HepG2 (cell line): ENCODE data around the gene CAND2. TPM values are rescaled to one million over a fixed set of nuclear protein-coding genes. Genes with fewer than 3 reads are reported as not detected.

Source experiments
- JUND ChIP-seq: sonication (generic); formaldehyde crosslinking; IDR thresholded peaks from 2 replicates; pipeline ENCODE4 v1.8.0; 2022; ENCODE audit warnings: mild to moderate bottlenecking, missing genetic modification reagents
- MAFG ChIP-seq: sonication (generic); formaldehyde crosslinking; IDR thresholded peaks from 2 replicates; pipeline ENCODE4 v1.5.1; 2020; ENCODE audit warnings: mild to moderate bottlenecking, missing genetic modification reagents
- RAD21 ChIP-seq: fragments of 450-650 bp; formaldehyde crosslinking; IDR thresholded peaks from 2 replicates; pipeline ENCODE4 v1.5.0; 2020; ENCODE audit warnings: mild to moderate bottlenecking
- REXO4 ChIP-seq: sonication (generic); formaldehyde crosslinking; IDR thresholded peaks from 2 replicates; pipeline ENCODE4 v1.8.0; 2022; ENCODE audit warnings: missing genetic modification reagents, mild to moderate bottlenecking, borderline replicate concordance
- SIX1 ChIP-seq: sonication (generic); formaldehyde crosslinking; IDR thresholded peaks from 2 replicates; pipeline ENCODE4 v1.4.0; 2020; ENCODE audit warnings: missing genetic modification reagents, borderline replicate concordance
- SMAD3 ChIP-seq: sonication (generic); formaldehyde crosslinking; IDR thresholded peaks from 2 replicates; pipeline ENCODE4 v1.4.0; 2020; ENCODE audit warnings: missing genetic modification reagents
- WIZ ChIP-seq: sonication (generic); formaldehyde crosslinking; IDR thresholded peaks from 2 replicates; pipeline ENCODE4 v1.5.1; 2020; ENCODE audit warnings: mild to moderate bottlenecking, missing genetic modification reagents
- XRCC5 ChIP-seq: fragments of 200-400 bp; formaldehyde crosslinking; optimal IDR thresholded peaks from 2 replicates; pipeline ENCODE3; 2017; ENCODE audit warnings: mild to moderate bottlenecking, low read length
- ZNF136 ChIP-seq: sonication (generic); formaldehyde crosslinking; IDR thresholded peaks from 2 replicates; pipeline ENCODE4 v1.8.1; 2022; ENCODE audit warnings: low read depth, mild to moderate bottlenecking, moderate library complexity, missing genetic modification reagents
- ZNF337 ChIP-seq: sonication (generic); formaldehyde crosslinking; IDR thresholded peaks from 2 replicates; pipeline ENCODE4 v1.5.1; 2020; ENCODE audit warnings: missing genetic modification reagents, low read depth, mild to moderate bottlenecking, borderline replicate concordance
- ZNF430 ChIP-seq: sonication (generic); formaldehyde crosslinking; IDR thresholded peaks from 2 replicates; pipeline ENCODE4 v1.9.0; 2021; ENCODE audit warnings: mild to moderate bottlenecking, missing genetic modification reagents
- ZNF431 ChIP-seq: sonication (generic); formaldehyde crosslinking; IDR thresholded peaks from 2 replicates; pipeline ENCODE4 v1.9.0; 2022; ENCODE audit warnings: missing genetic modification reagents, low read depth, mild to moderate bottlenecking, borderline replicate concordance
- ZNF556 ChIP-seq: sonication (generic); formaldehyde crosslinking; IDR thresholded peaks from 2 replicates; pipeline ENCODE4 v1.4.0; 2020; ENCODE audit warnings: mild to moderate bottlenecking, missing genetic modification reagents, borderline replicate concordance
- ZNF572 ChIP-seq: sonication (generic); formaldehyde crosslinking; IDR thresholded peaks from 2 replicates; pipeline ENCODE4 v1.5.1; 2020; ENCODE audit warnings: mild to moderate bottlenecking, missing genetic modification reagents
- ZNF709 ChIP-seq: sonication (generic); formaldehyde crosslinking; IDR thresholded peaks from 2 replicates; pipeline ENCODE4 v1.5.0; 2020; ENCODE audit warnings: mild to moderate bottlenecking, missing genetic modification reagents
- ZNF747 ChIP-seq: sonication (generic); formaldehyde crosslinking; IDR thresholded peaks from 2 replicates; pipeline ENCODE4 v1.8.1; 2023; ENCODE audit warnings: missing genetic modification reagents, mild to moderate bottlenecking, borderline replicate concordance
- ZNF788 ChIP-seq: sonication (generic); formaldehyde crosslinking; IDR thresholded peaks from 2 replicates; pipeline ENCODE4 v1.5.0; 2020; ENCODE audit warnings: mild to moderate bottlenecking, missing genetic modification reagents, borderline replicate concordance
- ZSCAN21 ChIP-seq: sonication (generic); formaldehyde crosslinking; IDR thresholded peaks from 2 replicates; pipeline ENCODE4 v1.8.0; 2022; ENCODE audit warnings: mild to moderate bottlenecking, missing genetic modification reagents, moderate library complexity, borderline replicate concordance
- polyA plus RNA-seq, 8 experiments: library from polyadenylated mRNA; depleted of rRNA in 3 of 8; stranded (reverse) in 7 of 8; unstranded in 1 of 8; fragments of >200 nt; fragmentation: Illumina TruSeq in 4 of 8; extraction: Trizol in 4 of 8; gene quantifications; 2 replicates each; pipeline versions ENCODE4 v1.2.1 to v1.2.3, GENCODE V29; 2011 to 2016; ENCODE audit warnings: low read depth in 4 of 8, missing spikeins in 1 of 8, mixed read lengths in 1 of 8; ENCODE audit not compliant: insufficient read depth in 1 of 8
- total RNA-seq, 5 experiments: library from RNA; depleted of rRNA; stranded (reverse); fragments of >200 nt; fragmentation: Illumina TruSeq; extraction: Trizol; gene quantifications; 2 replicates each; pipeline ENCODE4 v1.2.3, GENCODE V29; 2016; ENCODE audit warnings: low read depth in 1 of 5
- TF ChIP-seq, protein P1 (sequence below): sonication (generic); formaldehyde crosslinking; IDR thresholded peaks from 2 replicates; pipeline ENCODE4 v1.4.0; 2020; ENCODE audit warnings: mild to moderate bottlenecking, missing genetic modification reagents
- TF ChIP-seq, protein P2 (sequence below): IDR thresholded peaks from 2 replicates; pipeline ENCODE4 v1.4.0; 2020; ENCODE audit warnings: mild to moderate bottlenecking, missing genetic modification reagents
- TF ChIP-seq, protein P3 (sequence below): IDR thresholded peaks from 2 replicates; pipeline ENCODE4 v1.6.1; 2012; ENCODE audit warnings: low read length, improper control_type of control experiment

CAND2 gene
- total and polyA plus RNA-seq, 2 of the 13 experiments (the other 11 are each of a cell fraction or from before 2014, with no cell fraction given), result 0.01 TPM; not detected in 1

DNA sequence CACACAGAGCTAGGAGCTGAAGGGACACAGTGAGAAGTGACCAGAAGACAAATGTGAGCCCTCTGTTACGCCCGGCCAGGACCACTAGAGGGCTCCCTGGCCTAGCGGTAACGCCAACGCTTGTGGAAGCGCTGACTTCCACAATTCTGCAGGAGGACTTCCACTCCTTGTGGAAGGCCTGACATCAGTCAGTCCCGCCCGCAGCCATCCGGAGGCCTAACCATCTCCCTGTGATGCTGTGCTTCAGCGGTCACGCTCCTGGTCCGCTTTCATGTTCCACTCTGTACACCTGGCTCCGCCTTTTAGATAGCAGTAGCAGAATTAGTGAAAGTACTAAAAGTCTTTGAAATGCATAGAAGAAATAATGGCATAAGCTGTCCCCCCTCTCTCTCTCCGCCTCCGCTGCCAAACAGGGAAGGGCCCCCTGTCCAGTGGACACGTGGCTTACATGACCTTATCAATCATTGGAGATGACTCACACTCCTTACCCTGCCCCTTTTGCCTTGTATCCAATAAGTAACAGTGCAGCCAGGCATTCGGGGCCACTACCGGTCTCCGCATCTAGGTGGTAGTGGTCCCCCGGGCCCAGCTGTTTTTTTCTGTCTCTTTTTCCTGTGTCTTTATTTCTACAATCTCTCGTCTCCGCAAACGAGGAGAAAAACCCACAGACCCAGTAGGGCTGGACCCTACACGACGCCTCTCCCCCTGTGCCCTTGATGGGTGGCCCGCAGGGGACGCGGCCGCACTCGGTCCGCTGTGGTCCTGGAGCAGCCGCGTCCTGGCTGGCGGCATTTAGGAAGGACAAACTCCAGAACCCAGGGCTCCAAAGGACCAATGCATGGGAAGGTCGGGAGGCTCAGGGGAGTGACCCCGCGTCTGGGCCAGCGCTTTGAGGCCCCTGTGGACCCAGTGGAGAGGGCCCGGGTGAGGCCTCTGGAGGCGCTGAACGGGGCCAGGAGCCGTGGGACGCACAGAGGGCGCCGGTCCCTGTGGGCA lies 71.9 kb downstream of the CAND2 start (continued):
- TF ChIP-seq, protein P1, sequence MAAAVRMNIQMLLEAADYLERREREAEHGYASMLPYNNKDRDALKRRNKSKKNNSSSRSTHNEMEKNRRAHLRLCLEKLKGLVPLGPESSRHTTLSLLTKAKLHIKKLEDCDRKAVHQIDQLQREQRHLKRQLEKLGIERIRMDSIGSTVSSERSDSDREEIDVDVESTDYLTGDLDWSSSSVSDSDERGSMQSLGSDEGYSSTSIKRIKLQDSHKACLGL, result no peak
- TF ChIP-seq JUND (CRISPR knock-in tag) (0 out of 2 replicates have a peak, but pooled peaks have one; percentile 20), ZNF747 (CRISPR knock-in tag) (no peak), ZNF709 (no peak), ZNF556 (CRISPR knock-in tag) (0 out of 2 replicates have a peak, but pooled peaks have one; percentile 53), ZSCAN21 (CRISPR knock-in tag) (no peak), MAFG (no peak), WIZ (no peak), ZNF431 (no peak), REXO4 (CRISPR knock-in tag) (no peak), RAD21 (CRISPR knock-in tag) (peak; percentile 91), ZNF788 (CRISPR knock-in tag) (peak; percentile 51; the same call in 1 of the 2 replicates), SMAD3 (CRISPR knock-in tag) (peak; percentile 24; the same call in 1 of the 2 replicates), ZNF572 (peak; percentile 64; the same call in 1 of the 2 replicates), SIX1 (no peak), ZNF136 (CRISPR knock-in tag) (no peak), ZNF337 (CRISPR knock-in tag) (no peak), XRCC5 (peak; percentile 61), ZNF430 (CRISPR knock-in tag) (no peak)
- TF ChIP-seq, protein P2, sequence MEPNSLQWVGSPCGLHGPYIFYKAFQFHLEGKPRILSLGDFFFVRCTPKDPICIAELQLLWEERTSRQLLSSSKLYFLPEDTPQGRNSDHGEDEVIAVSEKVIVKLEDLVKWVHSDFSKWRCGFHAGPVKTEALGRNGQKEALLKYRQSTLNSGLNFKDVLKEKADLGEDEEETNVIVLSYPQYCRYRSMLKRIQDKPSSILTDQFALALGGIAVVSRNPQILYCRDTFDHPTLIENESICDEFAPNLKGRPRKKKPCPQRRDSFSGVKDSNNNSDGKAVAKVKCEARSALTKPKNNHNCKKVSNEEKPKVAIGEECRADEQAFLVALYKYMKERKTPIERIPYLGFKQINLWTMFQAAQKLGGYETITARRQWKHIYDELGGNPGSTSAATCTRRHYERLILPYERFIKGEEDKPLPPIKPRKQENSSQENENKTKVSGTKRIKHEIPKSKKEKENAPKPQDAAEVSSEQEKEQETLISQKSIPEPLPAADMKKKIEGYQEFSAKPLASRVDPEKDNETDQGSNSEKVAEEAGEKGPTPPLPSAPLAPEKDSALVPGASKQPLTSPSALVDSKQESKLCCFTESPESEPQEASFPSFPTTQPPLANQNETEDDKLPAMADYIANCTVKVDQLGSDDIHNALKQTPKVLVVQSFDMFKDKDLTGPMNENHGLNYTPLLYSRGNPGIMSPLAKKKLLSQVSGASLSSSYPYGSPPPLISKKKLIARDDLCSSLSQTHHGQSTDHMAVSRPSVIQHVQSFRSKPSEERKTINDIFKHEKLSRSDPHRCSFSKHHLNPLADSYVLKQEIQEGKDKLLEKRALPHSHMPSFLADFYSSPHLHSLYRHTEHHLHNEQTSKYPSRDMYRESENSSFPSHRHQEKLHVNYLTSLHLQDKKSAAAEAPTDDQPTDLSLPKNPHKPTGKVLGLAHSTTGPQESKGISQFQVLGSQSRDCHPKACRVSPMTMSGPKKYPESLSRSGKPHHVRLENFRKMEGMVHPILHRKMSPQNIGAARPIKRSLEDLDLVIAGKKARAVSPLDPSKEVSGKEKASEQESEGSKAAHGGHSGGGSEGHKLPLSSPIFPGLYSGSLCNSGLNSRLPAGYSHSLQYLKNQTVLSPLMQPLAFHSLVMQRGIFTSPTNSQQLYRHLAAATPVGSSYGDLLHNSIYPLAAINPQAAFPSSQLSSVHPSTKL (CRISPR knock-in tag), result peak; percentile 32
- TF ChIP-seq, protein P3, sequence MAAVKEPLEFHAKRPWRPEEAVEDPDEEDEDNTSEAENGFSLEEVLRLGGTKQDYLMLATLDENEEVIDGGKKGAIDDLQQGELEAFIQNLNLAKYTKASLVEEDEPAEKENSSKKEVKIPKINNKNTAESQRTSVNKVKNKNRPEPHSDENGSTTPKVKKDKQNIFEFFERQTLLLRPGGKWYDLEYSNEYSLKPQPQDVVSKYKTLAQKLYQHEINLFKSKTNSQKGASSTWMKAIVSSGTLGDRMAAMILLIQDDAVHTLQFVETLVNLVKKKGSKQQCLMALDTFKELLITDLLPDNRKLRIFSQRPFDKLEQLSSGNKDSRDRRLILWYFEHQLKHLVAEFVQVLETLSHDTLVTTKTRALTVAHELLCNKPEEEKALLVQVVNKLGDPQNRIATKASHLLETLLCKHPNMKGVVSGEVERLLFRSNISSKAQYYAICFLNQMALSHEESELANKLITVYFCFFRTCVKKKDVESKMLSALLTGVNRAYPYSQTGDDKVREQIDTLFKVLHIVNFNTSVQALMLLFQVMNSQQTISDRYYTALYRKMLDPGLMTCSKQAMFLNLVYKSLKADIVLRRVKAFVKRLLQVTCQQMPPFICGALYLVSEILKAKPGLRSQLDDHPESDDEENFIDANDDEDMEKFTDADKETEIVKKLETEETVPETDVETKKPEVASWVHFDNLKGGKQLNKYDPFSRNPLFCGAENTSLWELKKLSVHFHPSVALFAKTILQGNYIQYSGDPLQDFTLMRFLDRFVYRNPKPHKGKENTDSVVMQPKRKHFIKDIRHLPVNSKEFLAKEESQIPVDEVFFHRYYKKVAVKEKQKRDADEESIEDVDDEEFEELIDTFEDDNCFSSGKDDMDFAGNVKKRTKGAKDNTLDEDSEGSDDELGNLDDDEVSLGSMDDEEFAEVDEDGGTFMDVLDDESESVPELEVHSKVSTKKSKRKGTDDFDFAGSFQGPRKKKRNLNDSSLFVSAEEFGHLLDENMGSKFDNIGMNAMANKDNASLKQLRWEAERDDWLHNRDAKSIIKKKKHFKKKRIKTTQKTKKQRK, result no peak
